OCI-LY3 (cell line): ENCODE data around the gene UBE2L3.
"Not testable (repeated sequence)": the region's sequence is repeated elsewhere in the genome, so short reads cannot be mapped to it uniquely, and the experiment has no call there.

Experiments used
- H2AFZ ChIP-seq: fragments of 200-600, 300-600 bp; shearing (Covaris generic); 2 replicates; pipeline ENCODE4 v1.6.0; 2014; ENCODE audit warnings: antibody characterized with exemption, low read depth, low read length
- H3K27ac ChIP-seq: fragments of 200-600, 300-600 bp; sonication (generic); 2 replicates; pipeline ENCODE4 v1.5.1; 2014; ENCODE audit warnings: mild to moderate bottlenecking, low read length, moderate library complexity, mixed read lengths
- H3K27me3 ChIP-seq: fragments of 200-600, 300-600 bp; sonication (generic); 2 replicates; pipeline ENCODE4 v1.6.1; 2014; ENCODE audit warnings: low read depth, low read length, mixed read lengths
- H3K36me3 ChIP-seq: fragments of 200-600, 300-600 bp; sonication (generic); replicated peaks from 2 replicates; pipeline ENCODE3; 2014; ENCODE audit warnings: low read depth, low read length, mixed read lengths
- H3K4me1 ChIP-seq: fragments of 300-600, 200-600 bp; sonication (generic); 2 replicates; pipeline ENCODE4 v1.6.1; 2014; ENCODE audit warnings: low read length, mixed read lengths
- H3K4me2 ChIP-seq: fragments of 200-600, 300-600 bp; sonication (generic); 2 replicates; pipeline ENCODE4 v1.6.1; 2014; ENCODE audit warnings: low read length, mixed read lengths
- H3K4me3 ChIP-seq: fragments of 300-600, 200-600 bp; sonication (generic); 2 replicates; pipeline ENCODE4 v1.5.1; 2014; ENCODE audit warnings: antibody characterized with exemption, mild to moderate bottlenecking, low read length, moderate library complexity
- H3K79me2 ChIP-seq: fragments of 300-600, 200-600 bp; shearing (Covaris generic); 2 replicates; pipeline ENCODE4 v1.6.1; 2014; ENCODE audit warnings: mild to moderate bottlenecking, low read length, mixed read lengths
- H3K9ac ChIP-seq: fragments of 300-600, 200-600 bp; shearing (Covaris generic); 2 replicates; pipeline ENCODE4 v1.6.0; 2014; ENCODE audit warnings: mild to moderate bottlenecking, low read length, moderate library complexity
- H3K9me3 ChIP-seq: fragments of 200-600, 300-600 bp; shearing (Covaris generic); 2 replicates; pipeline ENCODE4 v1.6.1; 2014; ENCODE audit warnings: low read length, mixed read lengths; ENCODE audit not compliant: insufficient read depth
- H4K20me1 ChIP-seq: fragments of 200-600, 300-600 bp; sonication (generic); 2 replicates; pipeline ENCODE4 v1.6.1; 2016; ENCODE audit warnings: low read length, mixed read lengths; ENCODE audit not compliant: insufficient read depth
- CTCF ChIP-seq: fragments of 200-600, 300-600 bp; sonication (generic); IDR thresholded peaks from 2 replicates; pipeline ENCODE4 v1.5.1; 2014; ENCODE audit warnings: antibody characterized with exemption, low read length, low read depth
- EZH2phosphoT487 ChIP-seq: fragments of 200-600 bp; shearing (Covaris generic); IDR thresholded peaks from 2 replicates; pipeline ENCODE4 v1.6.1; 2018; ENCODE audit warnings: antibody characterized with exemption, mixed run types, low read depth

UBE2L3 gene

GRCh38 chr22:21550008-21550677 lies 17.4 kb upstream of the UBE2L3 start:
- H3K9ac ChIP-seq, H3K4me3 ChIP-seq, H2AFZ ChIP-seq, H3K4me1 ChIP-seq, H4K20me1 ChIP-seq, H3K9me3 ChIP-seq, H3K79me2 ChIP-seq, H3K27ac ChIP-seq, H3K4me2 ChIP-seq, H3K36me3 ChIP-seq, H3K27me3 ChIP-seq: not testable (repeated sequence)

GRCh38 chr22:21550678-21551047 lies 16.9 kb upstream of the UBE2L3 start:
- H3K4me2 ChIP-seq, H3K79me2 ChIP-seq, H3K27me3 ChIP-seq, H3K36me3 ChIP-seq, H3K9ac ChIP-seq, H3K9me3 ChIP-seq, H4K20me1 ChIP-seq, H3K27ac ChIP-seq, H3K4me3 ChIP-seq, H3K4me1 ChIP-seq, H2AFZ ChIP-seq: not testable (repeated sequence)

- H3K4me2 ChIP-seq, H3K4me3 ChIP-seq, H4K20me1 ChIP-seq, H2AFZ ChIP-seq, H3K27ac ChIP-seq, H3K4me1 ChIP-seq, H3K79me2 ChIP-seq, H3K9me3 ChIP-seq, H3K36me3 ChIP-seq, H3K27me3 ChIP-seq, H3K9ac ChIP-seq: not testable (repeated sequence)
Observed at GRCh38 chr22:21551361-21551760, 16.2 kb upstream of the UBE2L3 start, which contains the start of gene RIMBP3C. RIMBP3C (minus strand) TSS chr22:21551461; CDS start chr22:21550976, 485 bp downstream.

GRCh38 chr22:21559345-21560125 lies 8.0 kb upstream of the UBE2L3 start:
- H3K36me3 ChIP-seq, H3K27me3 ChIP-seq, H3K9me3 ChIP-seq, H2AFZ ChIP-seq, H4K20me1 ChIP-seq, H3K79me2 ChIP-seq, H3K4me3 ChIP-seq, H3K4me1 ChIP-seq, H3K9ac ChIP-seq, H3K27ac ChIP-seq, H3K4me2 ChIP-seq: not testable (repeated sequence)

- not testable (repeated sequence) for H3K27me3 ChIP-seq, H3K9ac ChIP-seq, H3K79me2 ChIP-seq, H2AFZ ChIP-seq, H3K9me3 ChIP-seq, H3K4me2 ChIP-seq, H3K27ac ChIP-seq, H4K20me1 ChIP-seq, H3K36me3 ChIP-seq, H3K4me1 ChIP-seq, H3K4me3 ChIP-seq
Observed at GRCh38 chr22:21560657-21561056, 6.9 kb upstream of the UBE2L3 start.

- Histone ChIP-seq H3K27ac (no peak overlapping the region), H3K36me3 (no peaks in the 10 kb centered on the region), H3K9me3 (no peaks in the 10 kb centered on the region), H3K4me2 (no peak overlapping the region), H3K27me3 (no peaks in the 10 kb centered on the region), H3K79me2 (peaks cover 17% of the 10 kb centered on the region), H2AFZ (no peak overlapping the region), H4K20me1 (peaks cover 9% of the 10 kb centered on the region), H3K4me1 (peaks cover under 1% of the 10 kb centered on the region; the same call in 1 of the 2 replicates), H3K9ac (no peak overlapping the region), H3K4me3 (no peak overlapping the region)
- TF ChIP-seq EZH2phosphoT487 (no peak), CTCF (no peak)
Observed at GRCh38 chr22:21563912-21564311, 3.6 kb upstream of the UBE2L3 start.
